Measurements from ENCODE around the gene FANCF. TPM values are rescaled to one million over a fixed set of nuclear protein-coding genes. Genes with fewer than 3 reads are reported as not detected.

The FANCF gene
- 10 to 100 TPM in 1 of 4 donors, 1 to 10 TPM in 3; 2.2 to 10.9 (median 7.0) TPM for total RNA-seq

- TF ChIP-seq POLR2AphosphoS5 (IDR thresholded peaks at IDR 0.05) (peak; percentile 38 to 73 (median 73)), POLR2A (IDR thresholded peaks at IDR 0.05) (peak; percentile 55), EP300 (IDR thresholded peaks at IDR 0.05; ENCODE audit: low read depth) (no peak)
- TF ChIP-seq, protein P1, sequence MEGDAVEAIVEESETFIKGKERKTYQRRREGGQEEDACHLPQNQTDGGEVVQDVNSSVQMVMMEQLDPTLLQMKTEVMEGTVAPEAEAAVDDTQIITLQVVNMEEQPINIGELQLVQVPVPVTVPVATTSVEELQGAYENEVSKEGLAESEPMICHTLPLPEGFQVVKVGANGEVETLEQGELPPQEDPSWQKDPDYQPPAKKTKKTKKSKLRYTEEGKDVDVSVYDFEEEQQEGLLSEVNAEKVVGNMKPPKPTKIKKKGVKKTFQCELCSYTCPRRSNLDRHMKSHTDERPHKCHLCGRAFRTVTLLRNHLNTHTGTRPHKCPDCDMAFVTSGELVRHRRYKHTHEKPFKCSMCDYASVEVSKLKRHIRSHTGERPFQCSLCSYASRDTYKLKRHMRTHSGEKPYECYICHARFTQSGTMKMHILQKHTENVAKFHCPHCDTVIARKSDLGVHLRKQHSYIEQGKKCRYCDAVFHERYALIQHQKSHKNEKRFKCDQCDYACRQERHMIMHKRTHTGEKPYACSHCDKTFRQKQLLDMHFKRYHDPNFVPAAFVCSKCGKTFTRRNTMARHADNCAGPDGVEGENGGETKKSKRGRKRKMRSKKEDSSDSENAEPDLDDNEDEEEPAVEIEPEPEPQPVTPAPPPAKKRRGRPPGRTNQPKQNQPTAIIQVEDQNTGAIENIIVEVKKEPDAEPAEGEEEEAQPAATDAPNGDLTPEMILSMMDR (IDR thresholded peaks at IDR 0.05), result no peak
- in situ Hi-C loops (cut with MboI; ENCODE audit: low pct_ligation_motif_present in 1 of 4, low pct_unique_long_range_greater_than_20kb in 1 of 4, low sequenced_read_pairs in 3 of 4), result no loop called here
- WGBS, 2 donors (ENCODE audit: low coverage in 1 of 2), result 1 to 2% methylated on average over 12 to 55 of the region's 55 CpGs
Measured at GRCh38 chr11:22625448-22626287, at the start of gene FANCF. TSS of gene FANCF (minus strand) at chr11:22625823. CDS start at chr11:22625810, 13 bp downstream.

GRCh38 chr11:22674470-22675439, 49.1 kb upstream of the FANCF start:
- peak overlapping the region in 1 of 4 donors; percentile 42 for H3K27ac ChIP-seq

More at GRCh38 chr11:22625448-22626287, at the start of gene FANCF:
- H3K36me3 ChIP-seq, result no peaks in the 10 kb centered on the region
- H3K27me3 ChIP-seq, result no peaks in the 10 kb centered on the region
- peak within 1 kb of the TSS; percentile 92 to 98 (median 96) for H3K27ac ChIP-seq
- intact Hi-C loops (cut with DNase I; ENCODE audit: low total_unique reads), result no loop called here
- peak; percentile 96 for DNase-seq
- H3K9me3 ChIP-seq, result no peaks in the 10 kb centered on the region
- peaks cover 10 to 29% (median 21%) of the 10 kb centered on the region in 4 donors for H3K4me1 ChIP-seq
- H3K4me3 ChIP-seq, result peak within 1 kb of the TSS; percentile 73 to 93 (median 88)

DNA sequence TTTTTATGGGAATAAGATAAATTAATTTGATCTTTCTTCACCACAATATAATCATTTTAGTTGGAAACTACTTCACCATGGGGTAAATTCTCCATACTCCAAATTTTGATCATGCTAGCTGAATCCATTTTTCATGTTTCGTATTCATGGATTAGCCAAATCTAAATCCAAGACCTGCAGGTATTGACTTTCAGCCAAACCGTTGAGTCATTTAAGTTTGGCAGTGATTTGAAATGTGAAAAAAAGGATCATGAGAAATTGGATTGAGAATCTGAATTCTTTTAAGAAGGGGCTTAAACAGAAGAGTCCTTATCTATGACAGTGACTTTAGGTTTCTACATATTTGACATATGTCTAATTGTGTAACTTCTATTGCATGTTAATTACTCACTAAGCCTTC, 46.1 kb upstream of the FANCF start:
- Histone ChIP-seq H3K27me3 (peaks cover 41% of the 10 kb centered on the region), H3K9me3 (no peaks in the 10 kb centered on the region), H3K36me3 (no peaks in the 10 kb centered on the region), H3K4me3 (no peak overlapping the region), H3K4me1 (peaks cover 0 to 4% (median 4%) of the 10 kb centered on the region in 4 donors), H3K27ac (no peak overlapping the region)
- intact Hi-C loops (cut with DNase I; ENCODE audit: low total_unique reads), result no loop called here
- in situ Hi-C loops (cut with MboI; ENCODE audit: low pct_ligation_motif_present in 1 of 4, low pct_unique_long_range_greater_than_20kb in 1 of 4, low sequenced_read_pairs in 3 of 4), result no loop called here
- TF ChIP-seq POLR2A (IDR thresholded peaks at IDR 0.05) (no peak), POLR2AphosphoS5 (IDR thresholded peaks at IDR 0.05) (no peak), EP300 (IDR thresholded peaks at IDR 0.05; ENCODE audit: low read depth) (no peak)
- TF ChIP-seq, protein P1 (IDR thresholded peaks at IDR 0.05), result no peak
- DNase-seq, result no peak
- WGBS, 2 donors (ENCODE audit: low coverage in 1 of 2), result 57 to 76% methylated on average over 2 of the region's 2 CpGs

More at GRCh38 chr11:22674470-22675439, 49.1 kb upstream of the FANCF start:
- in situ Hi-C loops (cut with MboI; ENCODE audit: low pct_ligation_motif_present in 1 of 4, low pct_unique_long_range_greater_than_20kb in 1 of 4, low sequenced_read_pairs in 3 of 4) (no loop called here), intact Hi-C loops (cut with DNase I; ENCODE audit: low total_unique reads) (no loop called here)
- Histone ChIP-seq H3K4me3 (no peak overlapping the region), H3K9me3 (no peaks in the 10 kb centered on the region), H3K36me3 (no peaks in the 10 kb centered on the region), H3K27me3 (peaks cover 12% of the 10 kb centered on the region), H3K4me1 (no peaks in the 10 kb centered on the region)
- TF ChIP-seq POLR2AphosphoS5 (IDR thresholded peaks at IDR 0.05) (no peak), POLR2A (IDR thresholded peaks at IDR 0.05) (no peak), EP300 (IDR thresholded peaks at IDR 0.05; ENCODE audit: low read depth) (no peak)
- TF ChIP-seq, protein P1 (IDR thresholded peaks at IDR 0.05), result no peak
- WGBS, 2 donors (ENCODE audit: low coverage in 1 of 2), result 28 to 48% methylated on average over 4 of the region's 4 CpGs
- no peak for DNase-seq

DNA sequence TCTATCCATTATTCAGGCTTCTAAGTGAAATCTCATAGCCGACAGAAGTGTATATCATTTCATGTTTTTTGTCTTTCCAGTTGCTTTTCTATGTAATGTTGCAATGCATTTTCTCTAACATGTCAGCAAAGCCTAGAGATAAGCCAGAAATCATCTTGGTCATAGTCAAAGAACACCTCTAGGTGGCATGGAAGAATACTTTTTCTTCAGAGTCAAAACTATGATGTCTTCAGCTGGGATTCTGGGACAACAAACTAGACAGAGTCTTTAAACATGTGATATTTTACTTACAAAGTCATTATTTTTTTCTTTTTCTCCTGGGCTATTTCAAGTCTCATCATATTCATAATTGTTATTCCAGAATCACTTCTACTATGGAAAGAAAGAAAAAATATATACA, 45.2 kb upstream of the FANCF start:
- no peaks in the 10 kb centered on the region for H3K9me3 ChIP-seq
- H3K4me3 ChIP-seq, result no peak overlapping the region
- in situ Hi-C loops (cut with MboI; ENCODE audit: low pct_ligation_motif_present in 1 of 4, low pct_unique_long_range_greater_than_20kb in 1 of 4, low sequenced_read_pairs in 3 of 4) (no loop called here), intact Hi-C loops (cut with DNase I; ENCODE audit: low total_unique reads) (no loop called here)
- no peak for DNase-seq
- no peak for TF ChIP-seq EP300 (IDR thresholded peaks at IDR 0.05; ENCODE audit: low read depth)
- TF ChIP-seq, protein P1 (IDR thresholded peaks at IDR 0.05), result peak in 4 of 5 experiments; percentile 24 to 52 (median 32)
- no peak for TF ChIP-seq POLR2AphosphoS5 (IDR thresholded peaks at IDR 0.05)
- no peak for TF ChIP-seq POLR2A (IDR thresholded peaks at IDR 0.05)
- peaks cover 0 to 11% (median 7%) of the 10 kb centered on the region in 4 donors for H3K4me1 ChIP-seq
- peaks cover 50% of the 10 kb centered on the region for H3K27me3 ChIP-seq
- no peaks in the 10 kb centered on the region for H3K36me3 ChIP-seq
- no peak overlapping the region for H3K27ac ChIP-seq
- 27 to 74% methylated on average over 1 of the region's 1 CpG for WGBS, 2 donors (ENCODE audit: low coverage in 1 of 2)
